A673 (cell line): ENCODE results near the gene CPPED1. TPM values are rescaled to one million over a fixed set of nuclear protein-coding genes. Genes with fewer than 3 reads are reported as not detected.

Source experiments
- BruUV-seq: library from RNA; stranded (reverse); fragments of 400-500 nt; replicated peaks from 2 replicates; lab custom pipeline; 2021; lab: Mats Ljungman, UMichigan
- CTCF ChIA-PET: fragments of 300-600 bp; sonication (Branson Sonifier 250); formaldehyde crosslinking; loops from one replicate; lab custom pipeline; 2022; ENCODE audit warnings: antibody characterized with exemption; lab: Charles Lee
- POLR2A ChIA-PET: fragments of 300-600 bp; sonication (Branson Sonifier 250); formaldehyde crosslinking; loops from one replicate; lab custom pipeline; 2022; ENCODE audit warnings: antibody characterized with exemption; ENCODE audit not compliant: low non-redundant PET; lab: Charles Lee
- DNase-seq: peaks from one replicate; pipeline ENCODE4 v3.0.0-alpha.2; 2015; ENCODE audit warnings: low spot score
- H3K27ac ChIP-seq: fragments of 200-600 bp; sonication (generic); 2 replicates; pipeline ENCODE4 v1.5.1; 2016; ENCODE audit warnings: mixed run types, low read depth, mild to moderate bottlenecking, mixed read lengths, antibody characterized with exemption, low read length; ENCODE audit not compliant: poor library complexity, severe bottlenecking
- H3K27me3 ChIP-seq: fragments of 200-600 bp; sonication (generic); replicated peaks from 2 replicates; pipeline ENCODE4 v1.6.1; 2017; ENCODE audit warnings: mixed run types, low read depth, mild to moderate bottlenecking, mixed read lengths, antibody characterized with exemption, low read length; ENCODE audit not compliant: insufficient read depth, poor library complexity
- H3K36me3 ChIP-seq: fragments of 200-600 bp; sonication (generic); 2 replicates; pipeline ENCODE4 v1.6.1; 2016; ENCODE audit warnings: mixed run types, mild to moderate bottlenecking, mixed read lengths, antibody characterized with exemption, low read length; ENCODE audit not compliant: insufficient read depth, poor library complexity, severe bottlenecking
- H3K4me1 ChIP-seq: fragments of 200-600 bp; sonication (generic); 2 replicates; pipeline ENCODE4 v1.6.1; 2017; ENCODE audit warnings: mixed run types, mild to moderate bottlenecking, mixed read lengths, antibody characterized with exemption, low read length; ENCODE audit not compliant: insufficient read depth, poor library complexity, severe bottlenecking
- H3K4me3 ChIP-seq: fragments of 200-600 bp; sonication (generic); 2 replicates; pipeline ENCODE4 v1.5.1; 2016; ENCODE audit warnings: low read depth, mixed run types, mild to moderate bottlenecking, mixed read lengths, low read length; ENCODE audit not compliant: poor library complexity, severe bottlenecking
- H3K9me3 ChIP-seq: fragments of 200-600 bp; sonication (generic); 2 replicates; pipeline ENCODE4 v1.6.1; 2016; ENCODE audit warnings: mixed run types, low read depth, mild to moderate bottlenecking, mixed read lengths, antibody characterized with exemption, low read length; ENCODE audit not compliant: poor library complexity, severe bottlenecking
- EZH2 ChIP-seq: fragments of 200-600 bp; sonication (generic); IDR thresholded peaks from 2 replicates; pipeline ENCODE4 v1.6.1; 2017; ENCODE audit warnings: borderline replicate concordance, low read depth, mild to moderate bottlenecking, mixed read lengths, antibody characterized with exemption, low read length; ENCODE audit not compliant: poor library complexity, severe bottlenecking
- intact Hi-C: fragments of 100-400 bp; cut with micrococcal nuclease; formaldehyde crosslinking; loops from one replicate; pipeline ENCODE4 v1.10.0; 2022; ENCODE audit not compliant: unreplicated experiment
- total RNA-seq: library from RNA; stranded (reverse); gene quantifications from 2 replicates; pipeline ENCODE4 v1.2.3, GENCODE V29; 2021
- TF ChIP-seq, protein P1 (sequence below): fragments of 300-800, 200-600 bp; sonication (generic); conservative IDR thresholded peaks from 2 replicates; pipeline ENCODE4 v1.5.1; 2017; ENCODE audit warnings: low read depth, mild to moderate bottlenecking, antibody characterized with exemption, low read length, moderate library complexity, mixed read lengths

Gene CPPED1
- total RNA-seq, 1 experiment from 2014 or later = 0.90 TPM

DNA sequence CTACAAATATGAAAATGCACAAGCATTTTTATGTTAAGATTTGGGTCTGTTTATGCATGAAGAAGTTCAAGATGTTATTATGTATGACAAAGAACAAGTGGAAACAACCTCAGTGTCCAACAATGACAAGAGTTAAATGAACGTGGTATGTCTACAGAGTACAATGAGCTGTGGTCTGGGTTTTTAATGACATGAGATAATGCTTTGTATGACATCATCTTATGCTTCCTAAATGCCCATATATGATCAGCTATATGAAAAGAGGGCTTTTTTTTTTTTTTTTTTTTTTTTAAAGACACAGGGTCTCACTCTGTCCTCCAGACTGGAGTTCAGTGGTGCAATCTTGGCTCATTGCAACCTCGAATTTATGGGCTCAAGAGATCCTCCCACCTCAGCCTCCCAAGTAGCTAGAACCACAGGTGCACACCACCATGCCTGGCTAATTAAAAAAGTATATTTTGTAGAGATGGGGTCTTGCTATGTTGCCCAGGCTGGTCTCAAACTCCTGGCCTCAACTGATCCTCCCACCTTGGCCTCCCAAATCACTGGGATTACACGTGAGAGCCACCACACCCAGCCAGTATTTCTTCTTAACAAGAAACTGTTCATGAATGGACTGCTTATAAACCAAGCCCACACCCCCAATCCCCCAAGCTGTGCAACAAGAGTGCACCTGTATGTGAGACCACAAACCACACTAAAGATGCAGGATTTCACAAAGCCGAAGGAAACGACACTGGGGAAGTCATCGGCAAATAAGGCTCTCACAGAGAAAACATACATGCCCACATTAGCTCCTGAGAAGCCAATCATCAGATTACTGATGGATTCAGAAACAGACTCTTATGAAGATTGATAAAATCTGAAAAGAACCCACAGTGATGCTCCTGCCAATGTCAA, 114.5 kb downstream of the CPPED1 start:
- CTCF ChIA-PET = no interaction called here
- H3K4me1 ChIP-seq = no peaks in the 10 kb centered on the region
- H3K4me3 ChIP-seq = no peak overlapping the region
- POLR2A ChIA-PET = no interaction called here
- intact Hi-C loops = no loop called here
- DNase-seq = no peak
- H3K27me3 ChIP-seq = no peaks in the 10 kb centered on the region
- TF ChIP-seq EZH2 = no peak
- TF ChIP-seq, protein P1, sequence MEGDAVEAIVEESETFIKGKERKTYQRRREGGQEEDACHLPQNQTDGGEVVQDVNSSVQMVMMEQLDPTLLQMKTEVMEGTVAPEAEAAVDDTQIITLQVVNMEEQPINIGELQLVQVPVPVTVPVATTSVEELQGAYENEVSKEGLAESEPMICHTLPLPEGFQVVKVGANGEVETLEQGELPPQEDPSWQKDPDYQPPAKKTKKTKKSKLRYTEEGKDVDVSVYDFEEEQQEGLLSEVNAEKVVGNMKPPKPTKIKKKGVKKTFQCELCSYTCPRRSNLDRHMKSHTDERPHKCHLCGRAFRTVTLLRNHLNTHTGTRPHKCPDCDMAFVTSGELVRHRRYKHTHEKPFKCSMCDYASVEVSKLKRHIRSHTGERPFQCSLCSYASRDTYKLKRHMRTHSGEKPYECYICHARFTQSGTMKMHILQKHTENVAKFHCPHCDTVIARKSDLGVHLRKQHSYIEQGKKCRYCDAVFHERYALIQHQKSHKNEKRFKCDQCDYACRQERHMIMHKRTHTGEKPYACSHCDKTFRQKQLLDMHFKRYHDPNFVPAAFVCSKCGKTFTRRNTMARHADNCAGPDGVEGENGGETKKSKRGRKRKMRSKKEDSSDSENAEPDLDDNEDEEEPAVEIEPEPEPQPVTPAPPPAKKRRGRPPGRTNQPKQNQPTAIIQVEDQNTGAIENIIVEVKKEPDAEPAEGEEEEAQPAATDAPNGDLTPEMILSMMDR = no peak
- H3K36me3 ChIP-seq = no peaks in the 10 kb centered on the region
- no peaks in the 10 kb centered on the region for H3K9me3 ChIP-seq
- no TSS peak for BruUV-seq
- H3K27ac ChIP-seq = no peak overlapping the region

- BruUV-seq = no TSS peak
- no peak for DNase-seq
- Histone ChIP-seq H3K27me3 (no peaks in the 10 kb centered on the region), H3K27ac (no peak overlapping the region), H3K4me3 (no peak overlapping the region), H3K36me3 (no peaks in the 10 kb centered on the region), H3K9me3 (no peaks in the 10 kb centered on the region), H3K4me1 (no peaks in the 10 kb centered on the region)
- intact Hi-C loops = no loop called here
- ChIA-PET CTCF (no interaction called here), POLR2A (no interaction called here)
- TF ChIP-seq EZH2 = no peak
- TF ChIP-seq, protein P1 = no peak
Measured at GRCh38 chr16:12685806-12686205, 117.9 kb downstream of the CPPED1 start.

GRCh38 chr16:12682432-12683165, 121.1 kb downstream of the CPPED1 start:
- CTCF ChIA-PET = no interaction called here
- POLR2A ChIA-PET = no interaction called here
- no peak for TF ChIP-seq EZH2
- TF ChIP-seq, protein P1 = no peak
- H3K36me3 ChIP-seq = no peaks in the 10 kb centered on the region
- no TSS peak for BruUV-seq
- no peaks in the 10 kb centered on the region for H3K4me1 ChIP-seq
- H3K4me3 ChIP-seq = no peak overlapping the region
- H3K9me3 ChIP-seq = no peaks in the 10 kb centered on the region
- no peak overlapping the region for H3K27ac ChIP-seq
- DNase-seq = no peak
- intact Hi-C loops = no loop called here
- no peaks in the 10 kb centered on the region for H3K27me3 ChIP-seq
